ENCODE data around the gene PHAF1.

PHAF1 gene

GRCh38 chr16:67109407-67110135 lies at the start of gene PHAF1:
PHAF1 (plus strand) TSS chr16:67109941; CDS start chr16:67110176, 235 bp downstream.
- peak; percentile 89 for DNase-seq (ENCODE audit: low spot score)

GRCh38 chr16:67063008-67063407 lies 46.7 kb upstream of the PHAF1 start:
- DNase-seq (ENCODE audit: low spot score): no peak

- no peak for DNase-seq (ENCODE audit: low spot score)
Measured at GRCh38 chr16:67068212-67068753, 41.5 kb upstream of the PHAF1 start.

- no peak for DNase-seq (ENCODE audit: low spot score)
Measured at GRCh38 chr16:67071476-67072048, 38.2 kb upstream of the PHAF1 start.

- no peak for DNase-seq (ENCODE audit: low spot score)
Measured at GRCh38 chr16:67075331-67075730, 34.4 kb upstream of the PHAF1 start.

- DNase-seq (ENCODE audit: low spot score): no peak
Measured at GRCh38 chr16:67077871-67078270, 31.9 kb upstream of the PHAF1 start.

- no peak for DNase-seq (ENCODE audit: low spot score)
Measured at GRCh38 chr16:67082100-67082499, 27.6 kb upstream of the PHAF1 start.

GRCh38 chr16:67082891-67083290 lies 26.9 kb upstream of the PHAF1 start:
- DNase-seq (ENCODE audit: low spot score): no peak

- no peak for DNase-seq (ENCODE audit: low spot score)
Measured at GRCh38 chr16:67084345-67085028, 25.3 kb upstream of the PHAF1 start.

GRCh38 chr16:67086822-67087221 lies 22.9 kb upstream of the PHAF1 start:
- DNase-seq (ENCODE audit: low spot score): no peak

- DNase-seq (ENCODE audit: low spot score): no peak
Measured at GRCh38 chr16:67087291-67087690, 22.4 kb upstream of the PHAF1 start.

- no peak for DNase-seq (ENCODE audit: low spot score)
Measured at GRCh38 chr16:67087803-67088202, 21.9 kb upstream of the PHAF1 start.

GRCh38 chr16:67088551-67088950 lies 21.2 kb upstream of the PHAF1 start:
- DNase-seq (ENCODE audit: low spot score): no peak

GRCh38 chr16:67089101-67089500 lies 20.6 kb upstream of the PHAF1 start:
- no peak for DNase-seq (ENCODE audit: low spot score)

- DNase-seq (ENCODE audit: low spot score): no peak
Measured at GRCh38 chr16:67091906-67092566, 17.7 kb upstream of the PHAF1 start.

- DNase-seq (ENCODE audit: low spot score): no peak
Measured at GRCh38 chr16:67093098-67093726, 16.5 kb upstream of the PHAF1 start.

- DNase-seq (ENCODE audit: low spot score): no peak
Measured at GRCh38 chr16:67098599-67098998, 11.1 kb upstream of the PHAF1 start.

GRCh38 chr16:67100569-67101310 lies 9.0 kb upstream of the PHAF1 start:
- no peak for DNase-seq (ENCODE audit: low spot score)

- DNase-seq (ENCODE audit: low spot score): no peak
Measured at GRCh38 chr16:67101311-67102082, 8.2 kb upstream of the PHAF1 start.

- peak; percentile 48 for DNase-seq (ENCODE audit: low spot score)
Measured at GRCh38 chr16:67104061-67104460, 5.7 kb upstream of the PHAF1 start.

Data from SW480 (cell line).